ENCODE data around the gene ITM2B. TPM values are rescaled to one million over a fixed set of nuclear protein-coding genes. Genes with fewer than 3 reads are reported as not detected.

Gene ITM2B
- polyA plus RNA-seq (2013, experiment 1 of 2), result 194 TPM
- 196 TPM for polyA plus RNA-seq (2013, experiment 2 of 2)

DNA sequence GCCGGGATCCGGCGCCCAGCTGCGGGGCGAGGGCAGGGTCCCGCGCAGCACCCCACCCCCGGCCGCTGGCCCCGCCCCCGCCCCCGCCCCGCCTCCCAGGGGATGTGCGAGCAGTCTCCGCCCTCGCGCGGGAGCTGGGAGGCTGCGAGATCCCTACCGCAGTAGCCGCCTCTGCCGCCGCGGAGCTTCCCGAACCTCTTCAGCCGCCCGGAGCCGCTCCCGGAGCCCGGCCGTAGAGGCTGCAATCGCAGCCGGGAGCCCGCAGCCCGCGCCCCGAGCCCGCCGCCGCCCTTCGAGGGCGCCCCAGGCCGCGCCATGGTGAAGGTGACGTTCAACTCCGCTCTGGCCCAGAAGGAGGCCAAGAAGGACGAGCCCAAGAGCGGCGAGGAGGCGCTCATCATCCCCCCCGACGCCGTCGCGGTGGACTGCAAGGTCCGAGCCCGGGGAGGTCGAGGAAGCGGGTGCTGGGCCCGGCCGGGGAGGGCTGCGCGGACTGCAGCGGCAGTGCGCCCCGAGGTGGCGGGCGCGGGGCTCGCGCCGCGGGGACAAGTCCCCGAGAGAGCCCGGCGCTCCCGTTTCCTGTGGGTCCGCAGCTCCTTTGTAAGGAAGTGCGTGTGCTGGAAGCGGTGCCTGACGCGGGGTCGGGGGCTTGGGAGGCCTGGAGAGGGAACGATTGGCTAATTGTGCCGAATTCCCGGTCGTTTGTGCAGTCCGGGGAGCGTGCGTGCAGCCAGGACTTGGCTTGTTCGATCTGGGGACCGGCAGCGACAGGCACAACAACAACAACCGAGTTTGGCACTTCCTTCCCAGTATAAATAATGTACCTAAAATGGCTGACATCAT, at the start of gene ITM2B:
ITM2B (plus strand) TSS at position 161 of the 843 bp plus-strand sequence; CDS start at position 316, 155 bp downstream.
- Histone ChIP-seq H2BK5ac (ENCODE audit: low read length) (peak within 1 kb of the TSS; percentile 26), H2BK15ac (replicated peaks; ENCODE audit: low read depth) (no peak within 1 kb of the TSS), H3K4ac (ENCODE audit: low read depth, low read length) (peak within 1 kb of the TSS; percentile 95), H2BK120ac (ENCODE audit: low read depth, low read length) (peak within 1 kb of the TSS; percentile 30), H3K56ac (ENCODE audit: low read length) (peak within 1 kb of the TSS; percentile 92), H3K4me1 (ENCODE audit: control insufficient read depth, low read depth, low read length) (peaks cover 3% of the 10 kb centered on the region), H4K5ac (ENCODE audit: low read length) (no peak within 1 kb of the TSS), H3K18ac (ENCODE audit: low read length) (peak within 1 kb of the TSS; percentile 91), H3K36me3 (ENCODE audit: control insufficient read depth, insufficient read depth, low read length) (no peaks in the 10 kb centered on the region), H3K27me3 (ENCODE audit: insufficient read depth, low read length, poor library complexity) (no peaks in the 10 kb centered on the region), H3K9ac (ENCODE audit: low read length) (peak within 1 kb of the TSS; percentile 97), H3K4me3 (ENCODE audit: low read length) (peak within 1 kb of the TSS; percentile 77), H3K79me1 (ENCODE audit: low read length) (no peaks in the 10 kb centered on the region), H3K79me2 (ENCODE audit: control insufficient read depth, insufficient read depth, low read length) (peaks cover 17% of the 10 kb centered on the region), H2AK5ac (ENCODE audit: low read length) (no peak within 1 kb of the TSS), H3K4me2 (ENCODE audit: low read length) (peak within 1 kb of the TSS; percentile 35), H3K23ac (ENCODE audit: low read length) (peak within 1 kb of the TSS; percentile 97), H4K8ac (ENCODE audit: low read depth, low read length) (no peak within 1 kb of the TSS), H3K27ac (ENCODE audit: low read depth, low read length) (peak within 1 kb of the TSS; percentile 89)
- WGBS (ENCODE audit: extremely low coverage, insufficient coverage, low lambda C conversion rate), result no CpG with 5 or more reads among the region's 94 CpGs
- DNase-seq, result peak; percentile 83

DNA sequence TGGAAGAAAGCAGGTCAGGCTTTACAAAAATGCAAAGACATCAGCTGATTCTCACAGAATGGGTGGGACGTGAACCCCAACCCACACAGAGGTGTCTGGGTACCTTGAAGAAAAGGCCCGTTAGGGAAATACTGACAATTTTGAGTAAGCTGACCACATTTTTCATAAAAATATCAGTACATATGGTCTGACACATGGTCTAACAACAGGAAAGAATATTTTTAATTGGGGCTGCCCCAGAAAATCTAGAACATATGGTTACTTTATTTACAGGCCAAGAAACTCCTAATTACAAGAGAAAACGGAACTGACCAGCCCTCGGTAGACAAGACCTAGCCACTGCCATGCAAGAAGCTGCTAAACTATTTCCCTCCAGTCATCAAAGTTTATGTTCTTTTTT, 48.7 kb upstream of the ITM2B start:
- H3K23ac ChIP-seq (ENCODE audit: low read length), result no peak overlapping the region
- H3K27me3 ChIP-seq (ENCODE audit: insufficient read depth, low read length, poor library complexity), result no peaks in the 10 kb centered on the region
- WGBS (ENCODE audit: extremely low coverage, insufficient coverage, low lambda C conversion rate), result no CpG with 5 or more reads among the region's 4 CpGs
- H3K79me2 ChIP-seq (ENCODE audit: control insufficient read depth, insufficient read depth, low read length), result no peaks in the 10 kb centered on the region
- H2BK15ac ChIP-seq (replicated peaks; ENCODE audit: low read depth), result no peak overlapping the region
- no peak for DNase-seq
- no peak overlapping the region for H3K18ac ChIP-seq (ENCODE audit: low read length)
- no peak overlapping the region for H3K4ac ChIP-seq (ENCODE audit: low read depth, low read length)
- no peak overlapping the region for H2BK120ac ChIP-seq (ENCODE audit: low read depth, low read length)
- H3K4me3 ChIP-seq (ENCODE audit: low read length), result no peak overlapping the region
- H3K4me2 ChIP-seq (ENCODE audit: low read length), result no peak overlapping the region
- H2AK5ac ChIP-seq (ENCODE audit: low read length), result no peak overlapping the region
- no peaks in the 10 kb centered on the region for H3K79me1 ChIP-seq (ENCODE audit: low read length)
- no peak overlapping the region for H3K27ac ChIP-seq (ENCODE audit: low read depth, low read length)
- no peaks in the 10 kb centered on the region for H3K4me1 ChIP-seq (ENCODE audit: control insufficient read depth, low read depth, low read length)
- H2BK5ac ChIP-seq (ENCODE audit: low read length), result no peak overlapping the region
- H3K9ac ChIP-seq (ENCODE audit: low read length), result no peak overlapping the region
- H3K36me3 ChIP-seq (ENCODE audit: control insufficient read depth, insufficient read depth, low read length), result no peaks in the 10 kb centered on the region
- H4K8ac ChIP-seq (ENCODE audit: low read depth, low read length), result no peak overlapping the region
- H4K5ac ChIP-seq (ENCODE audit: low read length), result no peak overlapping the region
- no peak overlapping the region for H3K56ac ChIP-seq (ENCODE audit: low read length)

DNA sequence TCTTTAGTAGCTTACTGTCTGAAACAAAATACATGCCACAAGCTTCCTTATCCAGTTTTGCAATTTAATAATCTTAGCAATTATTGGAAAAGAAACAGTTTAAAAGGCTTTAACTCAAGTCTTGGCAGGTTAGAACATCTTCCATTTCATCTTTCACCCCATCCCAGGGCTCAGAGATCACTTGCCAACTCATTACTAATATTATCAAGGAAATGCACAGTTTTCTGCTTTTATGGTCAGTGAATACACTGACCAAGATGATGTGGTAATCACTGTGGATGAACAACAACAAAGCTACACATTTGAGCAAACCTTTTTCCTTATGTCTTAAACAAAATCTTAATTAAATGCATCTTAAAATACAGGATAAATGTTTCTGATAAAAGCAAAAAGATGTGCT, 48.0 kb upstream of the ITM2B start:
- no peak overlapping the region for H3K23ac ChIP-seq (ENCODE audit: low read length)

DNA sequence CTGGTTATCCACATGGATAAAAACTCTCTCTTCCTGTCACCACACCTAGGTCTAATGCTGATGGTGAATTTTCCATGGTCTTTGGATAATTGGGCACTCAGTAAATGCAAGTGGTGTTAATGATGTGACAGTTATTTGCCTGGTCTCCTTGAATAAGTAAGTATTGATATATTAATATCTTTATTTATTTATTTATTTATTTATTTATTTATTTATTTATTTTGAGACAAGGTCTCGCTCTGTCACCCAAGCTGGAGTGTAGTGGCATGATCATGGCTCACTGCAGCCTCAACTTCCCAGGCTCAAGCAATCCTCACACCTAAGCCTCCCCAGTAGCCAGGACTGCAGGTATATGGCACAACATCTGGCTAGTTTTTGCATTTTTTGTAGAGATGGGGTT, 46.3 kb upstream of the ITM2B start:
- H3K79me1 ChIP-seq (ENCODE audit: low read length), result no peaks in the 10 kb centered on the region
- no peaks in the 10 kb centered on the region for H3K27me3 ChIP-seq (ENCODE audit: insufficient read depth, low read length, poor library complexity)
- H4K5ac ChIP-seq (ENCODE audit: low read length), result no peak overlapping the region
- no peak for DNase-seq
- no peak overlapping the region for H2BK120ac ChIP-seq (ENCODE audit: low read depth, low read length)
- no peak overlapping the region for H3K18ac ChIP-seq (ENCODE audit: low read length)
- H3K23ac ChIP-seq (ENCODE audit: low read length), result no peak overlapping the region
- no peak overlapping the region for H3K4me3 ChIP-seq (ENCODE audit: low read length)
- H3K36me3 ChIP-seq (ENCODE audit: control insufficient read depth, insufficient read depth, low read length), result no peaks in the 10 kb centered on the region
- no peak overlapping the region for H4K8ac ChIP-seq (ENCODE audit: low read depth, low read length)
- H3K56ac ChIP-seq (ENCODE audit: low read length), result no peak overlapping the region
- no peak overlapping the region for H3K4ac ChIP-seq (ENCODE audit: low read depth, low read length)
- WGBS (ENCODE audit: extremely low coverage, insufficient coverage, low lambda C conversion rate), result no CpG with 5 or more reads among the region's 1 CpG
- no peaks in the 10 kb centered on the region for H3K79me2 ChIP-seq (ENCODE audit: control insufficient read depth, insufficient read depth, low read length)
- H2BK15ac ChIP-seq (replicated peaks; ENCODE audit: low read depth), result no peak overlapping the region
- no peaks in the 10 kb centered on the region for H3K4me1 ChIP-seq (ENCODE audit: control insufficient read depth, low read depth, low read length)
- no peak overlapping the region for H3K4me2 ChIP-seq (ENCODE audit: low read length)
- H2BK5ac ChIP-seq (ENCODE audit: low read length), result no peak overlapping the region
- H3K27ac ChIP-seq (ENCODE audit: low read depth, low read length), result no peak overlapping the region
- H2AK5ac ChIP-seq (ENCODE audit: low read length), result no peak overlapping the region
- H3K9ac ChIP-seq (ENCODE audit: low read length), result no peak overlapping the region

More for the DNA sequence above, 48.0 kb upstream of the ITM2B start:
- DNase-seq, result no peak
- no peak overlapping the region for H4K8ac ChIP-seq (ENCODE audit: low read depth, low read length)
- H3K9ac ChIP-seq (ENCODE audit: low read length), result no peak overlapping the region
- no peak overlapping the region for H2BK15ac ChIP-seq (replicated peaks; ENCODE audit: low read depth)
- H3K4me3 ChIP-seq (ENCODE audit: low read length), result no peak overlapping the region
- H3K79me2 ChIP-seq (ENCODE audit: control insufficient read depth, insufficient read depth, low read length), result no peaks in the 10 kb centered on the region
- H2BK5ac ChIP-seq (ENCODE audit: low read length), result no peak overlapping the region
- H3K36me3 ChIP-seq (ENCODE audit: control insufficient read depth, insufficient read depth, low read length), result no peaks in the 10 kb centered on the region
- no peak overlapping the region for H3K27ac ChIP-seq (ENCODE audit: low read depth, low read length)
- no peaks in the 10 kb centered on the region for H3K79me1 ChIP-seq (ENCODE audit: low read length)
- no peak overlapping the region for H3K4ac ChIP-seq (ENCODE audit: low read depth, low read length)
- no peak overlapping the region for H3K4me2 ChIP-seq (ENCODE audit: low read length)
- H3K27me3 ChIP-seq (ENCODE audit: insufficient read depth, low read length, poor library complexity), result no peaks in the 10 kb centered on the region
- no peaks in the 10 kb centered on the region for H3K4me1 ChIP-seq (ENCODE audit: control insufficient read depth, low read depth, low read length)
- no peak overlapping the region for H3K56ac ChIP-seq (ENCODE audit: low read length)
- no peak overlapping the region for H4K5ac ChIP-seq (ENCODE audit: low read length)
- H2BK120ac ChIP-seq (ENCODE audit: low read depth, low read length), result no peak overlapping the region
- no peak overlapping the region for H2AK5ac ChIP-seq (ENCODE audit: low read length)
- H3K18ac ChIP-seq (ENCODE audit: low read length), result no peak overlapping the region

DNA sequence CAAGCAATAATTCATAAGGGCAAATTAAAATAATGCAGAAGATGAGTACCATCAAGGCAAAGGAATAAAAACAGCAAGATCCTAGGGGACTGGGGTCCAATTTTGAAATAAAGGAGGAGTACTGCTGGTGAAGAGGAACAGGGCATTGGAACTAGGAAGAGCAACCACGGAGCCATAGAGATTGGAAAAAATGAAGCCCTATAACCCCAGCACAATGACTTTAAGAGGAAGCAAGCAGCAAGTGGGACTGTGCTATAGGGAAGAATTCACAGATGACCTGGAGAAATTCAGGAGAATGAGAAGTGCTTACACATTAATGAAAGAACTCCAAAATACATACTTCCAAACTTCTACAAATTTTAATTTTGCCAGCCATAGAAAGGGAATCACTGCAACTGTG, 44.9 kb upstream of the ITM2B start:
- Histone ChIP-seq H2AK5ac (ENCODE audit: low read length) (no peak overlapping the region), H4K5ac (ENCODE audit: low read length) (no peak overlapping the region), H4K8ac (ENCODE audit: low read depth, low read length) (no peak overlapping the region), H3K27ac (ENCODE audit: low read depth, low read length) (no peak overlapping the region), H3K79me2 (ENCODE audit: control insufficient read depth, insufficient read depth, low read length) (no peaks in the 10 kb centered on the region), H3K4me1 (ENCODE audit: control insufficient read depth, low read depth, low read length) (no peaks in the 10 kb centered on the region), H3K79me1 (ENCODE audit: low read length) (no peaks in the 10 kb centered on the region), H3K23ac (ENCODE audit: low read length) (no peak overlapping the region), H2BK5ac (ENCODE audit: low read length) (no peak overlapping the region), H2BK120ac (ENCODE audit: low read depth, low read length) (no peak overlapping the region), H3K4me2 (ENCODE audit: low read length) (no peak overlapping the region), H3K27me3 (ENCODE audit: insufficient read depth, low read length, poor library complexity) (no peaks in the 10 kb centered on the region), H3K4me3 (ENCODE audit: low read length) (no peak overlapping the region), H2BK15ac (replicated peaks; ENCODE audit: low read depth) (no peak overlapping the region), H3K18ac (ENCODE audit: low read length) (no peak overlapping the region), H3K9ac (ENCODE audit: low read length) (no peak overlapping the region), H3K36me3 (ENCODE audit: control insufficient read depth, insufficient read depth, low read length) (no peaks in the 10 kb centered on the region), H3K4ac (ENCODE audit: low read depth, low read length) (no peak overlapping the region), H3K56ac (ENCODE audit: low read length) (no peak overlapping the region)
- no CpG with 5 or more reads among the region's 1 CpG for WGBS (ENCODE audit: extremely low coverage, insufficient coverage, low lambda C conversion rate)
- no peak for DNase-seq

DNA sequence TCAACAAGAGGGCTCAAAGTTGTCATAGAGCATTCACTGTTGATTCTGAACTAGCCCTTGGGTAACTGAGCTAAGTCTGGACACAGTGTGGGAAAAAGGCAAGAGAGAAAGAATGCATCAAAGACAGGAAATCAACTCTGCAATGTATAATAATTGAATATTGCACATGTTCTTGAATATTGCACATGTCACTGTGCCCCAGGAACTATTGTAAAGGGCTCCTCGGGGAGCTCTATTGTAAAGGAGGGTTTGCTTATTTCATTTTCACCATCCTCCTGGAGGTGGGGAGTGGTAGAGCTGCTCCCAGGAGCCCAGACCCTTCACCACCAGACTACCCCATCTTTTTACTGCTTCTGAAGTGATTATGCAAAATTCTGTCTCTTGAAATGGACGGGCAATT, 44.4 kb upstream of the ITM2B start:
- Histone ChIP-seq H2BK15ac (replicated peaks; ENCODE audit: low read depth) (no peak overlapping the region), H3K27ac (ENCODE audit: low read depth, low read length) (no peak overlapping the region)

More for the DNA sequence above, 44.4 kb upstream of the ITM2B start:
- no CpG with 5 or more reads among the region's 2 CpGs for WGBS (ENCODE audit: extremely low coverage, insufficient coverage, low lambda C conversion rate)
- no peak overlapping the region for H3K4me3 ChIP-seq (ENCODE audit: low read length)
- no peaks in the 10 kb centered on the region for H3K36me3 ChIP-seq (ENCODE audit: control insufficient read depth, insufficient read depth, low read length)
- H2BK120ac ChIP-seq (ENCODE audit: low read depth, low read length), result no peak overlapping the region
- H3K27me3 ChIP-seq (ENCODE audit: insufficient read depth, low read length, poor library complexity), result no peaks in the 10 kb centered on the region
- H3K9ac ChIP-seq (ENCODE audit: low read length), result no peak overlapping the region
- H3K23ac ChIP-seq (ENCODE audit: low read length), result no peak overlapping the region
- no peak overlapping the region for H3K56ac ChIP-seq (ENCODE audit: low read length)
- H3K4me1 ChIP-seq (ENCODE audit: control insufficient read depth, low read depth, low read length), result no peaks in the 10 kb centered on the region
- no peak overlapping the region for H3K4me2 ChIP-seq (ENCODE audit: low read length)
- no peak for DNase-seq
- H4K8ac ChIP-seq (ENCODE audit: low read depth, low read length), result no peak overlapping the region
- H2BK5ac ChIP-seq (ENCODE audit: low read length), result no peak overlapping the region
- no peaks in the 10 kb centered on the region for H3K79me2 ChIP-seq (ENCODE audit: control insufficient read depth, insufficient read depth, low read length)
- H3K4ac ChIP-seq (ENCODE audit: low read depth, low read length), result no peak overlapping the region
- H2AK5ac ChIP-seq (ENCODE audit: low read length), result no peak overlapping the region
- no peak overlapping the region for H3K18ac ChIP-seq (ENCODE audit: low read length)
- no peaks in the 10 kb centered on the region for H3K79me1 ChIP-seq (ENCODE audit: low read length)
- no peak overlapping the region for H4K5ac ChIP-seq (ENCODE audit: low read length)
